CD4-positive, alpha-beta memory T cell (primary cell): ENCODE measurements around the gene GP1BB. TPM values are rescaled to one million over a fixed set of nuclear protein-coding genes. Genes with fewer than 3 reads are reported as not detected.

ENCODE experiments used
- CTCF ChIA-PET: fragments of 350-600 bp; sonication (Branson Sonifier 250); formaldehyde crosslinking; loops from one replicate; lab custom pipeline; 2021; ENCODE audit warnings: inconsistent platforms; ENCODE audit not compliant: partially characterized antibody; lab: Charles Lee
- POLR2A ChIA-PET: fragments of 350-600 bp; sonication (Branson Sonifier 250); formaldehyde crosslinking; loops from one replicate; lab custom pipeline; 2021; ENCODE audit not compliant: partially characterized antibody; lab: Charles Lee
- DNase-seq, 5 donors: peaks; one replicate each; pipeline versions ENCODE4 v3.0.0 to v3.0.0-alpha.2; 2020 to 2022; ENCODE audit warnings: mixed read lengths in 1 of 5
- H3K27ac ChIP-seq: one replicate; pipeline ENCODE4 v1.7.0; 2013; ENCODE audit warnings: low read depth, low read length
- H3K27me3 ChIP-seq: 2 replicates; pipeline ENCODE4 v1.7.0; 2013; ENCODE audit warnings: mild to moderate bottlenecking, low read length, moderate library complexity; ENCODE audit not compliant: insufficient read depth
- H3K36me3 ChIP-seq: 2 replicates; pipeline ENCODE4 v1.7.0; 2013; ENCODE audit warnings: mild to moderate bottlenecking, low read length, moderate library complexity; ENCODE audit not compliant: insufficient read depth
- H3K4me1 ChIP-seq: 2 replicates; pipeline ENCODE4 v1.7.0; 2013; ENCODE audit warnings: mild to moderate bottlenecking, low read length, moderate library complexity; ENCODE audit not compliant: insufficient read depth
- H3K4me3 ChIP-seq, 2 donors: one replicate each; pipeline ENCODE4 v1.7.0; 2013; ENCODE audit warnings: low read length in 2 of 2, mild to moderate bottlenecking in 1 of 2
- H3K9me3 ChIP-seq, 2 donors: one replicate each; pipeline ENCODE4 v1.7.0; 2013; ENCODE audit warnings: low read length in 2 of 2, control low read depth in 1 of 2; ENCODE audit not compliant: control insufficient read depth in 1 of 2
- H3K27ac Mint-ChIP-seq, 7 donors: one replicate each; pipeline ENCODE4 v1.8.0; 2020 to 2021; ENCODE audit warnings: mixed read lengths in 7 of 7, mild to moderate bottlenecking in 6 of 7, inconsistent platforms in 3 of 7, moderate library complexity in 3 of 7
- H3K27me3 Mint-ChIP-seq, 2 donors: one replicate each; pipeline ENCODE4 v1.8.0; 2020 to 2021; ENCODE audit warnings: mixed read lengths in 2 of 2
- H3K36me3 Mint-ChIP-seq, 2 donors: one replicate each; pipeline ENCODE4 v1.8.0; 2020 to 2021; ENCODE audit warnings: mixed read lengths in 2 of 2, inconsistent platforms in 1 of 2, mild to moderate bottlenecking in 1 of 2
- H3K4me1 Mint-ChIP-seq, 4 donors: one replicate each; pipeline ENCODE4 v1.8.0; 2020 to 2021; ENCODE audit warnings: mixed read lengths in 4 of 4, mild to moderate bottlenecking in 1 of 4
- H3K4me3 Mint-ChIP-seq, 8 donors: one replicate each; pipeline ENCODE4 v1.8.0; 2020 to 2021; ENCODE audit warnings: mixed read lengths in 8 of 8, mild to moderate bottlenecking in 7 of 8, moderate library complexity in 6 of 8, inconsistent platforms in 3 of 8
- H3K9me3 Mint-ChIP-seq, 8 donors: one replicate each; pipeline ENCODE4 v1.8.0; 2020 to 2021; ENCODE audit warnings: mixed read lengths in 8 of 8, mild to moderate bottlenecking in 5 of 8, inconsistent platforms in 3 of 8, moderate library complexity in 1 of 8
- intact Hi-C: fragments of 100-400 bp; cut with micrococcal nuclease; formaldehyde crosslinking; loops from one replicate; pipeline ENCODE4 v1.15.1; 2023
- polyA plus RNA-seq, 2 donors: library from polyadenylated mRNA; unstranded; fragments of 300-500 nt; fragmentation: Illumina TruSeq; gene quantifications; one replicate each; pipeline ENCODE4 v1.2.3, GENCODE V29; 2021
- total RNA-seq, 2 experiments: library from RNA; stranded (reverse); gene quantifications; one replicate each; pipeline ENCODE4 v1.2.3, GENCODE V29; 2021

Gene GP1BB
- total and polyA plus RNA-seq, 4 experiments from 2014 or later: not detected

DNA sequence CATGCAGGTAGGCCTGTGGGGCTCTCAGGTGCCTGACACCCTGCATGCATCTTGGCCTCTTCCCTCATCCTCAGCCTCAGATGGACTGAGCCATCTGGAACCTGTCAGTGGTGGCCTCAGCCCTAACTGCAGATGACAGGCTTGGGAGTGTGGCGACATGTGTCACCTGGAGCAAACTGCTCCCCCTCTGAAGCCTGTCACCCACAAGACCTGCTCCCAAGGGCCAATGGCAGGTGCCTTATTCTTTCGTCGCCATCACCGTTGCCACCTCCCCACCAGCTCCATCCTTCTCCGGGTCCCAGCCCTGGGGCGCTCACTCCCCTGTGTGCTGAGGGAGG, 12.6 kb upstream of the GP1BB start:
- intact Hi-C loops: no loop called here
- peaks cover 6% of the 10 kb centered on the region for H3K4me1 ChIP-seq
- no peak overlapping the region for H3K4me3 ChIP-seq
- Mint-ChIP-seq H3K27me3 (peaks cover 4 to 10% of the 10 kb centered on the region in 2 donors), H3K4me3 (no peak overlapping the region), H3K36me3 (no peaks in the 10 kb centered on the region), H3K9me3 (no peaks in the 10 kb centered on the region), H3K27ac (no peak overlapping the region), H3K4me1 (peaks cover 0 to 4% (median 0%) of the 10 kb centered on the region in 4 donors)
- ChIA-PET CTCF (interaction anchor here (1.4 kb wide), 1 partner anchor 32 kb away, joined by 3 read pairs; no protein-coding TSS in a partner anchor), POLR2A (no interaction called here)
- no peak for DNase-seq
- H3K36me3 ChIP-seq: no peaks in the 10 kb centered on the region
- peaks cover 18% of the 10 kb centered on the region for H3K27me3 ChIP-seq
- no peak overlapping the region for H3K27ac ChIP-seq
- H3K9me3 ChIP-seq: no peaks in the 10 kb centered on the region

DNA sequence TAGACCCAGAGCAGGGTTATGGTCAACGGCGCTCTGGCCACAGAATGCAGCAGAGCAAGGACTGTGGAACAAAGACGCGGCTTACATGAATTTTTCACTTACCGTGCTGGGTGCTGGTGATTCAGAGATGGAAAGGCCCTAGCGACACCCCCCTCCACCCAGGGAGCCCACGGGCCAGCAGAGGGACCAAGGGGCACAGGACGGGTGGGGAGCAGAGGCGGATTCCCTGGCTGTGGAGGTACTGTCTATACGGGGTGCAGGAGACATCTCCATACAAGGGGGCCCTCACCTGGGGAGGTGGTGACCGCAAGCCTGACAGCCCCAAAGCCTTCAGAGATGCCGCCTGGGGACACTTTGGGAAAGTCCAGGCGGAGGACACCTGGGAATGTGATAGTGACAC, 10.1 kb upstream of the GP1BB start:
- peak overlapping the region in 7 of 8 donors; percentile 23 to 83 (median 61) for H3K4me3 Mint-ChIP-seq
- intact Hi-C loops: no loop called here
- H3K4me3 ChIP-seq: no peak overlapping the region
- no peaks in the 10 kb centered on the region for H3K36me3 ChIP-seq
- peaks cover 4 to 13% of the 10 kb centered on the region in 2 donors for H3K27me3 Mint-ChIP-seq
- CTCF ChIA-PET: no interaction called here
- no peak overlapping the region for H3K27ac ChIP-seq
- peaks cover 12% of the 10 kb centered on the region for H3K4me1 ChIP-seq
- peaks cover 0 to 2% (median 0%) of the 10 kb centered on the region in 8 donors for H3K9me3 Mint-ChIP-seq
- no peak overlapping the region for H3K27ac Mint-ChIP-seq
- H3K9me3 ChIP-seq: no peaks in the 10 kb centered on the region
- peak in 1 of 5 donors; percentile 5 for DNase-seq
- POLR2A ChIA-PET: no interaction called here
- no peaks in the 10 kb centered on the region for H3K36me3 Mint-ChIP-seq
- peaks cover 25% of the 10 kb centered on the region for H3K27me3 ChIP-seq
- peaks cover 2 to 8% (median 4%) of the 10 kb centered on the region in 4 donors for H3K4me1 Mint-ChIP-seq

DNA sequence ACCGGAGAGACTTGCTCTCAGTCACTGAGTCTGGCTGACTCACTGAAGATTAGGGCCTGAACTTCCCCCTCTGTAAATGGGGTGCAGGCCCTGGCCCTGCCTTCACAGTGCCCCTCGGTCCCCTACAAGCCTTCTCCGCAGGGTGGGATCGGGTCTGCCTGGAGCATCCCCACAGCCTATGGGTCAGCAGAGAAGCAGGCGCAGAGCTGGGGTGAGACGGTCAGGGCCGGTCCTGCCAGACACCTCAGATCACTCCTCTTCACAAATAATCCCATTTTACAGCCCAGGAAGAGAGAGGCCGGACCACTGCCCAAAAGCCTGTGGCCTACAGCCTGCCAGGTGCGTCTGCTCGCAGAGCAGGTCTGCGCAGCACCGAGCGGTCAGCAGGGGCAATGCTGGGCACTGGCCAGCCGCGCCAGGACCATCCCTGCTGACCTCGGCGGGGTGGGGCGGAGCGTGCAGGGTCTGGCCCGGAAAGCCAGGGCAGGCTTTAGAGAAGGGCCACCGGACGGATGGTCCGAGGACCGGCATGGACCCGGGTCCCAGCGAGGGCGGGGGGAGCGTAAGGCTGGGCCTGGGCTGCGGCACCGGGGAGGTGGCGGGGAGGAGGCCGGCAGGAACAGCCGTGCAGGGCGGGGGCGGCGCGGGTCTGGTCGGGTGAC, 9.6 kb upstream of the GP1BB start:
- Mint-ChIP-seq H3K27me3 (peaks cover 4 to 13% of the 10 kb centered on the region in 2 donors), H3K36me3 (no peaks in the 10 kb centered on the region), H3K27ac (no peak overlapping the region), H3K4me3 (peak overlapping the region; percentile 21 to 83 (median 52)), H3K4me1 (peaks cover 2 to 8% (median 4%) of the 10 kb centered on the region in 4 donors), H3K9me3 (peaks cover 0 to 2% (median 0%) of the 10 kb centered on the region in 8 donors)
- no peak overlapping the region for H3K4me3 ChIP-seq
- intact Hi-C loops: no loop called here
- POLR2A ChIA-PET: no interaction called here
- no peaks in the 10 kb centered on the region for H3K9me3 ChIP-seq
- CTCF ChIA-PET: no interaction called here
- no peak overlapping the region for H3K27ac ChIP-seq
- H3K4me1 ChIP-seq: peaks cover 16% of the 10 kb centered on the region
- H3K36me3 ChIP-seq: no peaks in the 10 kb centered on the region
- DNase-seq: peak in 1 of 5 donors; percentile 6
- peaks cover 25% of the 10 kb centered on the region for H3K27me3 ChIP-seq

- Mint-ChIP-seq H3K9me3 (peaks cover 0 to 2% (median 0%) of the 10 kb centered on the region in 8 donors), H3K4me1 (peaks cover 2 to 12% (median 7%) of the 10 kb centered on the region in 4 donors), H3K4me3 (peak within 1 kb of the TSS; percentile 47 to 83 (median 66)), H3K27me3 (peaks cover 6 to 17% of the 10 kb centered on the region in 2 donors), H3K27ac (no peak within 1 kb of the TSS), H3K36me3 (no peaks in the 10 kb centered on the region)
- DNase-seq: peak in 1 of 5 donors; percentile 39
- H3K4me3 ChIP-seq: no peak within 1 kb of the TSS
- CTCF ChIA-PET: interaction anchor here (1.0 to 1.1 kb wide), 2 partner anchors 16 to 35 kb away, joined by 3 read pairs; no protein-coding TSS in a partner anchor
- no peaks in the 10 kb centered on the region for H3K9me3 ChIP-seq
- intact Hi-C loops: no loop called here
- H3K36me3 ChIP-seq: no peaks in the 10 kb centered on the region
- POLR2A ChIA-PET: no interaction called here
- H3K4me1 ChIP-seq: peaks cover 21% of the 10 kb centered on the region
- H3K27me3 ChIP-seq: peaks cover 25% of the 10 kb centered on the region
- H3K27ac ChIP-seq: no peak within 1 kb of the TSS
Measured at GRCh38 chr22:19714312-19715187, 8.8 kb upstream of the GP1BB start, which contains the start of gene SEPTIN5. TSS of gene SEPTIN5 (plus strand) at chr22:19714503. CDS start at chr22:19714589, 86 bp downstream.

- H3K4me1 Mint-ChIP-seq: peaks cover 2 to 21% (median 7%) of the 10 kb centered on the region in 4 donors
- Histone ChIP-seq H3K27me3 (peaks cover 25% of the 10 kb centered on the region), H3K4me3 (no peak overlapping the region), H3K36me3 (no peaks in the 10 kb centered on the region), H3K4me1 (peaks cover 21% of the 10 kb centered on the region), H3K27ac (no peak overlapping the region), H3K9me3 (no peaks in the 10 kb centered on the region)
- H3K27me3 Mint-ChIP-seq: peaks cover 8 to 24% of the 10 kb centered on the region in 2 donors
- CTCF ChIA-PET: interaction anchor here (1.0 to 1.1 kb wide), 2 partner anchors 15 to 36 kb away, joined by 3 read pairs; no protein-coding TSS in a partner anchor
- peaks cover 0 to 2% (median 0%) of the 10 kb centered on the region in 8 donors for H3K9me3 Mint-ChIP-seq
- peak in 1 of 5 donors; percentile 19 for DNase-seq
- H3K4me3 Mint-ChIP-seq: peak overlapping the region; percentile 32 to 67 (median 59)
- no peak overlapping the region for H3K27ac Mint-ChIP-seq
- H3K36me3 Mint-ChIP-seq: no peaks in the 10 kb centered on the region
- intact Hi-C loops: no loop called here
- POLR2A ChIA-PET: no interaction called here
Measured at GRCh38 chr22:19715188-19715930, 8.0 kb upstream of the GP1BB start.

DNA sequence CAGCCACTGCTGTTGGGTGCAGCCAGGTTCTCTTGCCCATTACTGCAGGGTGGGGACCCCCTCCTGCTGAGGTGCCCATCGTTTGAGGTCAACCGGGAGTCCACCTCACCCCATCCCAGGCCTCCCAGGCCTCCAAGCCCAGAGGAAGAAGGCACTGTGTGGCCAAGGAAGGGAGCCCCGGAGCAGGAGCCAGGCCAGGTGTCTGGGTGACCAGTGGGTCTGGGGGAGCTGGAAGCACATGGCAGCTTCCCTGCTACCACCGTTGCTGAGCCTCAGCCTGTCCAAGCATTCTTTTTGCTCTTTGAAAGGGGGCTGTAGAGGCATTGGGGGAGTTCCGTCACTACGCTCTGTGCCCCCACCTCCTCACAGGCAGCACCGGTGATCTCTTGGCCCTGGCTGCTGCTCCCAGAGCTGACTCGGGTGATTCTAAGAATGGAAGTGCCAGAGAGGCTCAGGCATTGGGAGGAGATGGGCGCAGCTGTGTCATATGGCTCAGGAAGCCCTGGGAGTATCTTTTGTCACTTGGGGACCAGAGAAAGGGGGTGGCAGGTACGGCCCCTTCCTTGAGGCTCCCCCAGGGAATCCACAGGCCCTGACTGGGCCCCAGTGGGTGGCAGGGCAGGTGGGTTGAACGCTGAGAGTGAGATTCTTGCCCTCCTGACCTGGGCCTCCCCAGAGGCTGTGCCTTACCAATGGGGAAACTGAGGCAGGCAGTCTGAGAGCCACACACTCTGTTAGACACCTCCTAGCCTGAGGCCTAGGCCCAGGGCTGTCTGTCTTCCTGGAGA, 7.1 kb upstream of the GP1BB start:
- peak in 1 of 5 donors; percentile 26 for DNase-seq
- Mint-ChIP-seq H3K27ac (no peak overlapping the region), H3K36me3 (no peaks in the 10 kb centered on the region), H3K9me3 (peaks cover 0 to 2% (median 0%) of the 10 kb centered on the region in 8 donors), H3K27me3 (peaks cover 13 to 33% of the 10 kb centered on the region in 2 donors), H3K4me1 (peaks cover 2 to 29% (median 8%) of the 10 kb centered on the region in 4 donors), H3K4me3 (peak overlapping the region in 5 of 8 donors; percentile 9 to 46 (median 33))
- H3K4me3 ChIP-seq: no peak overlapping the region
- no peaks in the 10 kb centered on the region for H3K36me3 ChIP-seq
- POLR2A ChIA-PET: no interaction called here
- CTCF ChIA-PET: interaction anchor here (1.0 to 1.4 kb wide), 3 partner anchors 37 to 40 kb away, joined by 3 to 7 read pairs (median 5); no protein-coding TSS in a partner anchor
- H3K4me1 ChIP-seq: peaks cover 21% of the 10 kb centered on the region
- peaks cover 25% of the 10 kb centered on the region for H3K27me3 ChIP-seq
- H3K9me3 ChIP-seq: no peaks in the 10 kb centered on the region
- intact Hi-C loops: no loop called here
- H3K27ac ChIP-seq: no peak overlapping the region
